ENCODE results near the gene TMEM250.

GRCh38 chr9:136083558-136084062, 35.1 kb downstream of the TMEM250 start:
- no peak for TF ChIP-seq MAX (IDR thresholded peaks at IDR 0.05)
- no peak for TF ChIP-seq CTCF (IDR thresholded peaks at IDR 0.05; ENCODE audit: low read depth, low read length, missing input control)
- TF ChIP-seq, protein P1, sequence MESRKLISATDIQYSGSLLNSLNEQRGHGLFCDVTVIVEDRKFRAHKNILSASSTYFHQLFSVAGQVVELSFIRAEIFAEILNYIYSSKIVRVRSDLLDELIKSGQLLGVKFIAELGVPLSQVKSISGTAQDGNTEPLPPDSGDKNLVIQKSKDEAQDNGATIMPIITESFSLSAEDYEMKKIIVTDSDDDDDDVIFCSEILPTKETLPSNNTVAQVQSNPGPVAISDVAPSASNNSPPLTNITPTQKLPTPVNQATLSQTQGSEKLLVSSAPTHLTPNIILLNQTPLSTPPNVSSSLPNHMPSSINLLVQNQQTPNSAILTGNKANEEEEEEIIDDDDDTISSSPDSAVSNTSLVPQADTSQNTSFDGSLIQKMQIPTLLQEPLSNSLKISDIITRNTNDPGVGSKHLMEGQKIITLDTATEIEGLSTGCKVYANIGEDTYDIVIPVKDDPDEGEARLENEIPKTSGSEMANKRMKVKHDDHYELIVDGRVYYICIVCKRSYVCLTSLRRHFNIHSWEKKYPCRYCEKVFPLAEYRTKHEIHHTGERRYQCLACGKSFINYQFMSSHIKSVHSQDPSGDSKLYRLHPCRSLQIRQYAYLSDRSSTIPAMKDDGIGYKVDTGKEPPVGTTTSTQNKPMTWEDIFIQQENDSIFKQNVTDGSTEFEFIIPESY (IDR thresholded peaks at IDR 0.05) = no peak
- no peak for TF ChIP-seq TAF1 (conservative IDR thresholded peaks at IDR 0.05)
- TF ChIP-seq SP1 (IDR thresholded peaks at IDR 0.05) = no peak
- TF ChIP-seq, protein P2, sequence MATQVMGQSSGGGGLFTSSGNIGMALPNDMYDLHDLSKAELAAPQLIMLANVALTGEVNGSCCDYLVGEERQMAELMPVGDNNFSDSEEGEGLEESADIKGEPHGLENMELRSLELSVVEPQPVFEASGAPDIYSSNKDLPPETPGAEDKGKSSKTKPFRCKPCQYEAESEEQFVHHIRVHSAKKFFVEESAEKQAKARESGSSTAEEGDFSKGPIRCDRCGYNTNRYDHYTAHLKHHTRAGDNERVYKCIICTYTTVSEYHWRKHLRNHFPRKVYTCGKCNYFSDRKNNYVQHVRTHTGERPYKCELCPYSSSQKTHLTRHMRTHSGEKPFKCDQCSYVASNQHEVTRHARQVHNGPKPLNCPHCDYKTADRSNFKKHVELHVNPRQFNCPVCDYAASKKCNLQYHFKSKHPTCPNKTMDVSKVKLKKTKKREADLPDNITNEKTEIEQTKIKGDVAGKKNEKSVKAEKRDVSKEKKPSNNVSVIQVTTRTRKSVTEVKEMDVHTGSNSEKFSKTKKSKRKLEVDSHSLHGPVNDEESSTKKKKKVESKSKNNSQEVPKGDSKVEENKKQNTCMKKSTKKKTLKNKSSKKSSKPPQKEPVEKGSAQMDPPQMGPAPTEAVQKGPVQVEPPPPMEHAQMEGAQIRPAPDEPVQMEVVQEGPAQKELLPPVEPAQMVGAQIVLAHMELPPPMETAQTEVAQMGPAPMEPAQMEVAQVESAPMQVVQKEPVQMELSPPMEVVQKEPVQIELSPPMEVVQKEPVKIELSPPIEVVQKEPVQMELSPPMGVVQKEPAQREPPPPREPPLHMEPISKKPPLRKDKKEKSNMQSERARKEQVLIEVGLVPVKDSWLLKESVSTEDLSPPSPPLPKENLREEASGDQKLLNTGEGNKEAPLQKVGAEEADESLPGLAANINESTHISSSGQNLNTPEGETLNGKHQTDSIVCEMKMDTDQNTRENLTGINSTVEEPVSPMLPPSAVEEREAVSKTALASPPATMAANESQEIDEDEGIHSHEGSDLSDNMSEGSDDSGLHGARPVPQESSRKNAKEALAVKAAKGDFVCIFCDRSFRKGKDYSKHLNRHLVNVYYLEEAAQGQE (IDR thresholded peaks at IDR 0.05) = no peak
- TF ChIP-seq RXRA (IDR thresholded peaks at IDR 0.05) = no peak
- no peak for TF ChIP-seq RAD21 (IDR thresholded peaks at IDR 0.05)
- TF ChIP-seq NR2F2 (IDR thresholded peaks at IDR 0.05) = no peak
- no peak for TF ChIP-seq JUND (IDR thresholded peaks at IDR 0.05)
- TF ChIP-seq FOXA1 (IDR thresholded peaks at IDR 0.05) = no peak
- no peak for TF ChIP-seq ATF3 (IDR thresholded peaks at IDR 0.05)
- TF ChIP-seq GABPA (IDR thresholded peaks at IDR 0.05 in 1 of 2, conservative IDR thresholded peaks at IDR 0.05 in 1 of 2) = no peak
- TF ChIP-seq YY1 (IDR thresholded peaks at IDR 0.05) = no peak

Data from liver (tissue), 3 donors.